HG02798 (cell line): Measurements from ENCODE around the gene MIS18A.
A peak's percentile ranks its signal among the peaks of the same experiment; 100 is the strongest.
"Not testable (repeated sequence)": the region's sequence is repeated elsewhere in the genome, so short reads cannot be mapped to it uniquely, and the experiment has no call there.

Experiments
- ATAC-seq: cut with Tn5 transposase; IDR thresholded peaks from one replicate; pipeline ENCODE4 v1.9.1; 2021; ENCODE audit warnings: mild to moderate bottlenecking; ENCODE audit not compliant: unreplicated experiment, poor library complexity

Gene MIS18A

DNA sequence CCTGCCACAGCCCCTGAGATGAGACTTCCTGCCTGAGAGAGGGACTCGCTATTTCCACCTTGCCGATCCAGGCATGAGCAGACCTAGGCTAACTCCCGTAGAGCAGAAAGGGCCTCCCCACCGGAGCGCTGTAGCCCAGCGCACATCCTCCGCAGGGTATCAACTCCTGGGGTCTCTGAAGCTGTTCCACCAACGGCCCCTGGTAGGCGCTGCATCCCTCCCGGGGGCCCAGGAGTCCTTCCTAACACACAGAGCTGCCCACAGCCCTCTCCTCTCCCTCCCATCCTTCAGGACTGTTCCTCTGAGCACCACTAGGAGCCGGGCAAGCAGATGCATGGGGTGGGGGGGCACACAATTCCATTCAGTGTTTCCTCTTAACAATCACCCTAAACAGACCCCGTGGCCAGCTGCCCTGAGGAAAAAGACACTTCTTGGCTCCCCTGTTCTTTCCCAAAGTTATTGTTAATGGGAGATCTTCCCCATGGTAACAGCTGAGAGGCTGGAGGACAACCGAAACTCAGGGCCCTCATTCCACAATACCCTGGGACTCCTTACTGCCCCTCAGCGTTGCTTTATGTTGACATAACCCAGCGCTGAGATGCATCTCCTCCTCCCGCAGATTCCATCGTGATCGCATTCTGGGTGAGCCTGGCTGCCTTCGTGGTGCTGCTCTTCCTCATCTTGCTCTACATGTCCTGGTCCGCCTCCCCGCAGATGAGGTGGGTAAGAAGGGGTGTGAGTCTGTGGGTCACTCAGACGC is 27.4 kb upstream of the MIS18A start:
- ATAC-seq: no peak

DNA sequence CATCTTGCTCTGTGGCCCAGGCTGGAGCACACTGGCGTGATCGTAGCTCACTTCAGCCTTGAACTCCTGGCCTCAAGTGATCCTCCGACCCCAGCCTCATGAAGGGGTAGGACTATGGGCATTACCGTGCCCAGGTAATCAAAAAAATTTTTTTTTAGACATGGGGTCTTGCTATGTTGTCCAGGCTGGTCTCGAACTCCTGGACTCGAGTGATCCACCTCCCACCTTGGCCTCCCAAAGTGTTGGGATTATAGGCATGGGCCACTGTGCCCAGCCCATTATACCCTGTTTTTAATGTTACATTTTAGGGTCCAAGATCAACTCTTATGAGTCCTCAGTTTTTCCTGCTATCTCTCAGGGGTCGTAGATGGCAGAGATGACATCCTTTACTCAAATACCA is 26.1 kb upstream of the MIS18A start:
- no peak for ATAC-seq

DNA sequence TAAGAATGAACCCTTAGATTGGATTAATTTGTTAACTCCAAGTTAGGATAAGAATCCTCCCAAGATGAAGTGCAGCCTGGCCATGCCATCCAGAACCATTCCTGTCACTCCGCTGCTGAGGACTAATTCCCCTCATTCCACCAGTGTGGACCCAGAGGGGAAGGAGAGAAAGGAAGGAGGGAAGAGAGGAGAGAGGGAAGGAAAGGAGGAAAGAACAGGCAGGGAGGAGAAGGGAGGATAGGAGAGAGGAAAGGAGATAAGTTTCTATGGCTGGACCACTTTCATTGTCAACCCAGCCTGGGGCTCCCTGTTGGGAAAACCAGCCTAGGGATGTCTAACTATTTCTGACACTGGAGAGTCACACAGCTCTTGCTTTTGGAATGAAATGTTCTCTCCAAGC is 24.5 kb upstream of the MIS18A start:
- no peak for ATAC-seq

DNA sequence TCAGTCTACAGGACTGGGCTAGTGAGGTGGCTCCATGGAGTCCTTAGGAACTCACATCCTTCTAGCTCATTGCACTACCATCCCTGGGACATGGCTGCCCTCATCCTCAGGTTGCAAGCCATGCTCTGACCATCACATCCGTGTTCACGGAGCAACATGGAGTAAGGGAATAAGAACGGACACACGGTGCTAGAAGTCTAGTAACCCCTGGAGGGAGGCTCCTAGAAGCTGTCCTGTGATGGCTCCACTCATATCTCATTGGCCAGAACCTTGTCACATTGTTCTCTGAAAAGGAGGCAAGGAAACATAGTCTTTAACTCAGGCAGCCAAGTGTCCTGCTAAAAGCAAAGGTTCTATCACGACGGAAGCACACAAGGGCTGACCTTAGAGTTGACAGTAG is 23.7 kb upstream of the MIS18A start:
- no peak for ATAC-seq

DNA sequence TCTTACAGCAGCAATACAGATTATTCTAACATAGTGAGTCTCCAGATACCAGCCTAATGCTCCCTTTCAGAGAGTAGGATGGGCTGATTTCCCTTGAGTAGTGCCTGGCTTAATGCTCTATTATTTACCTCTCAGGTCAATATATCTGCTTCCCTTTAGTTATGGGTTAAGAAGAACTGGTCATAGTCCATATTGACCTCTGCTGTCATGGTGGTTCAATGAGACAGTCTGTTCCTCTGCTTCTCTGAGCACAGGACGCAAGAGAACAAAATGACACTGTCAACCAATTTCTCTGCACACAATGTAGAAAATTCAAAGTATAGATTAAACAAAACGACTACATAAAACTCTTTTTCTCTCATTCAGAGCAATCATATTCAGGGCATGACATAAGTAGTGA is 22.7 kb upstream of the MIS18A start:
- ATAC-seq: no peak

DNA sequence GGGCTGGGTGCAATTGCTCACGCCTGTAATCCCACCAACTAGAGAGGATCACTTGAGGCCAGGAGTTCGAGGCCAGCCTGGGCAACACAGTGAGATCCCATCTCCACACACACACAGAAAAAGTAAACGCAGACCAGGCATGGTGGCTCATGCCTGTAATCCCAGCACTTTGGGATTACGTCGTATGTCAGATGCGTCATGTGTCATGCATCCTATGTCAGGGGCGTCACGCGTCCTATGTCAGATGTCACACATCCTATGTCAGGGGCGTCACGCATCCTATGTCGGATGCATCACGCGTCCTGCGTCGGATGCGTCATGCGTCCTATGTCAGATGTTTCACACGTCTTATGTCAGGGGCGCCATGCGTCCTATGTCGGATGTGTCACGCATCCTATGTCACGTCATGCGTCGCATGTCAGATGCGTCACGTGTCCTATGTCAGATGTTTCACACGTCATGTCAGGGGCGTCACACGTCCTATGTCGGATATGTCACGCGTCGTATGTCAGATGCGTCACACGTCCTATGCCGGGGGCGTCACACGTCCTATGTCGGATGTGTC is 21.4 kb upstream of the MIS18A start:
- no peak for ATAC-seq

DNA sequence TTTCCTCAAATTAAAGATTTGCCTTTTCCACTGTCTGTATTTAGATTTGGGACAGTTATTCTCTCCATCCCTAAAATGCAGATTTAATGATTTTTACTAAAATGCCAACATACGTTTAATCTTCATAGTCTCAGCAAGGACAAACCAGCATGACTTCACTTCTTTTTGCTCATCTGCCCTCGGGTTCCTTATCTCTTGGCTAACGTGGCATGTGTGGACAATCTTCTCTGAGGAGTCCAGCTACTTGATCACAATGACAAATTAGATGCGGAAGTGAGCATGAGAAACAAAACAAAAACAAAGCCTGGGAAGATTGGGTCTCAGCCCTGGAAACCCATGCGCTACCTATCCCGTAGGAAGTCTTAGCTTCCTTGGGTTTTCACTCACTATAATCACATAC is 20.8 kb upstream of the MIS18A start:
- ATAC-seq: no peak

DNA sequence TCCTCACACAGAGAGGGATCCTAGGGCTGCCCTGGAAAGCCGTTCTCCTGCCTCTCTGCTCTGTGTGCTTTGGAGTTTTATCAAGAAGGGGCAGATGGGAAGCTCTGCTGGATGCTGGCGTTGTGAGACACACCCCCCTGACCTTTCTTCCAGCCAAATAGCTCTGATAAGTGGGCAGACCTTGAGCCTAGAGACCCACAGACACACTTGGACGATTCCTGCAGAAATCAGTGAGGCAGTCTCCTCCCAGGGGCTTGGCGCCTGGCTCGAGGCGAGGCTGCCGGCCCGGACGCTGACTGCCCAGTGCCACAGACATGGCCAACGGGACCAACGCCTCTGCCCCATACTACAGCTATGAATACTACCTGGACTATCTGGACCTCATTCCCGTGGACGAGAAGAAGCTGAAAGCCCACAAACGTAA is 19.8 kb upstream of the MIS18A start, which contains the start of gene MRAP:
TSS of gene MRAP (plus strand) at position 198 of the 424 bp plus-strand sequence. CDS start at position 315, 117 bp downstream.
- no peak for ATAC-seq

DNA sequence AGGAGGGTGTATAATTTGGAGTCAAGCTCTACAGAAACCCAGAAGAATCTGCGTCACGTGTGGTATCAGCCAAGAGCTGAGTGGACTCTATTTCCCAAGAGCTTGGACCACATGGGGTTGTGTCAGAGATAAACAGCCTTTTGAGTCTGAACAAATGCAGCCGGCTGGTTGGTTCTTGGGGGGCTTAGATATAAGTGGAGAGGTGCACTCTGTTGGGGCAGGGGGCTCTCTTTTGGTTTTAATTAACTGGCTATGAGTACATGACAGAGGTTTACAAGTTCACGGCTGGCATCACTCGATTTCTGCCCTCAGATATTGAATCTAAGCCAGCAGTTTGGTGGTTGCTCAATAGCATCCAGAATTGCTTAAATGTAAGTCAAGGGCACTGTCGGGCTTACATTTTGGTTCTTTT is 19.3 kb upstream of the MIS18A start:
- no peak for ATAC-seq

DNA sequence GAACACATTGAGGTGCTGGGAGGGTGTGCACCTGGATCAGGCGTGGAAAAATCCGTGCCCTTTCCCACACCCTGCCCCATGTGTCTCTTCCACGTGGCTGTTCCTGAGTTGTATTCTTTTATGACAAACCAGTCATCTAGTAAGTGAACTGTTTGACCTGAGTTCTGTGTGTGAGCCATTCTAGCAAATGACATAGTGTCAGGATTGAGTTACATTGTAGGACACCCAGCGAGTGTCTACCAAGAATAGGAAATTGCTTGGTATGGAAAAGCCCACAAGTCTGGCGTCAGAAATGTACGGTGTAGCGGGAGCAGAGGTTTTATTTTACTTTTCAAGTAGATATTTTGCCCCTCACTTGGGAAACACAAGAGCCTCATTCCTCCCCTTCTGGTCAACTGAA is 18.6 kb upstream of the MIS18A start:
- ATAC-seq: no peak

DNA sequence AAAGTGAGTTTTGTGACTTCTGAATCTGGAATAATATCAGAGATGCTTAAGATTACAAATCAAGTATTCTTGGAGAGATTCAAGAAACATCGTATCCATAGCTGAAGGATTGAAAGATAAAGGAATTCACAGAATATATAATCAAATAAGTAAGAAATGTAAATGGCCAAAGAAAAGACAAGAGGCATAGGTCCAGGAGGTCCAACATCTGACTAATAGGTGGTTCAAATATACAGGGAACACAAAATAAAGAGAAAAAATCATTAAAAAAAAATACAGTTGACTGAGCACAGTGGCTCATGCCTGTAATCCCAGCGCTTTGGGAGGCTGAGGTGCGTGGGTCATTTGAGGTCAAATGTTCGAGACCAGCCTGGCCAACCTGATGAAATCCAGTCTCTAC is 6.6 kb upstream of the MIS18A start:
- no peak for ATAC-seq

DNA sequence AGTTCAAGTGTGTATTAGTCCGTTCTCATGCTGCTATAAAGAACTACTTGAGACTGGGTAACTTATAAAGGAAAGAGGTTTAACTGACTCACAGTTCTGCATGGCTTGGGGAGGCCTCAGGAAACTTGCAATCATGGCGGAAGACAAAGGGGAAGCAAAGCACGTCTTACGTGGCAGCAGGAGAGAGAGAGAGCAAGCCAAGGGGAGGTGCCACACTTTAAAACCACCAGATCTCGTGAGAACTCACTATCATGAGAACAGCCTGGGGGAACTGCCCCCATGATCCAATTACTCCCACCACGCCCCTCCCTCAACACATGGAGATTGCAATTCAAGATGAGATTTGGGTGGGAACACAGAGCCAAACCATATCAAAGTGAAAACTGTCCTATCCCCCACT is 4.1 kb upstream of the MIS18A start:
- ATAC-seq: no peak

DNA sequence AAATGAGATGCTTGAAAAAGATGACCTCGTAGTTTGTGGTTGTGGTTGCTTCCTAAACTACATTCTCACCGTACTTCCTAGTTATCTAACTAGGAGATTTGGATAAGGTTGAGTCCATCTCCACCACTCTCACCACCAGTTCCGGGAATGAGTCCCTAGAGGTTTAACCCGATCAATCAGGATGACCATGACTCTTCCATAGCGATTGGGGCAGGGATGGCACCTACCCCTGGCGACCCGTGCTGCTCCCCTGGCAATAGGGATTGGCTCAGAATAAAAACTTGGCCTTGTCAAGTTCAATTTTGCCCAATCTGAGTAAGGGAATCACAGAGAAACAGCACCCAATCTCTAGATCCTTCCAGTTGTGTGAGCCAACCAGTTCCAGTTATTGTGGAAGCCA is 2.7 kb upstream of the MIS18A start:
- ATAC-seq: no peak

DNA sequence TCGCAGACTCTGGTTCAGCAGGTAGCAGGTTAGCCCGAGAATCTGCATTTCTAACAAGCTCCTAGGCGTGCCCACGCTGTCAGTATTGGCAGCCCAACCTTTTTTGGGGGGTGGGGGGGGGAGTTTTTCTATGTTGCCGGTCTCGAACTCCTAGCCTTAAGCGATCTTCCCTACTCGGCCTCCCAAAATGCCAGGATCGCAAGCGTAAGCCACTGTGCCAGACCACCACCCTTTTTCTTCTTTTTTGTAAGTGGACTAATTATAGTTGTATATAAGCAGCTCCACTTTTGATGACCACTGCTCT is 480 bp upstream of the MIS18A start:
- ATAC-seq: peak; percentile 23

DNA sequence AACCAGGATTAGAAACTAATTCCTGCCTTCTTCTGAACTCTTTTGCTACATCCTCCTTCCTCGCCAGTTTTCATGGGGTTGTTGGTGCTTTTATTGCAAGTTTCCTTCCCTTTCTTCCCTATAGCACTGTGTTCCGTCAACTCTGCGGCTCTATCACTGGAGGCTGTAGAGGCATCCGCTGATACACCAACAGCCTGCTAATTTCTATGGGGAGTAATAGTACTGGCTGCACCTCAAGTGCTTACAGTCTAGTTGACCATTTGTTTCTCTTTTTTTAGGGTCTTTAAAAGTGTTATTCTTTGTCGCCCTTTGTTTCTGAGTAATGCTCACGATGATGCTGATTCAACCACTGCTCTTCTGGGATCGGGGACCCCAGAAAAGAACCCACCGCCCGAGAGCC is 746 bp downstream of the MIS18A start:
- ATAC-seq: no peak

DNA sequence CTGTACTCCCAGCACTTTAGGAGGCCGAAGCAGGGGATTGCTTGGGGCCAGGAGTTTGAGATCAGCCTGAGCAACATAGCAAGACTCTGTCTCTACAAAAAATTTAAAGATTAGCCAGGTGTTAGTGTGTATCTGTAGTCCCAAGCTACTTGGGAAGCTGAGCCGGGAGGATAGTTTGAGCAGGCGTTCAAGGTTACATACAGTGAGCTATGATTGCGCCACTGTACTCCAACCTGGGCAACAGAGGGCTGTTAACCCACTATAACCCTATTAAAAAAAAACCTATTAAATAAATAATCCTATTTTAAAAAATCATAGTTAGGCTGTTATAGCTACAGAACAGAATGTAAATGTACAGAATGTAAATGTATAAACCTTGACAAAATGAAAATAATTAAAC is 2.2 kb downstream of the MIS18A start:
- ATAC-seq: no peak

DNA sequence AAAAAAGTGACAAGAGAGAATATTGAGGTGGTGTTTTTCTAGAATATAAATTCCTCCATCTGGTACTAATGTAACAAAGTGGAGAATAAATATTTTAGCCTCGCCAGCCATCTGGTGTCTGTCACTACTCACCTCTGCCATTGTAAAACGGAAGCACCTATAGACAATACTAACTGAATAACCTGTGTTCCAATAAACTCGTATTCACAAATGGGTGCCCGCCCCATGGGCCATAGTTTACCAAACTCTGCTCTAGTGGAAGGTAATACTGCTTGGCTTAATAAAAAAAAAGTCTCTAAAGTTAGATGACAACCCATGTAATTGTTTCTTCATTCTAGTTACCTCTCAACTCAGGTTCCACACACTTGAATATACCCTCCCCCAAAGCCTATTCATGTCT is 8.1 kb downstream of the MIS18A start:
- ATAC-seq: no peak

DNA sequence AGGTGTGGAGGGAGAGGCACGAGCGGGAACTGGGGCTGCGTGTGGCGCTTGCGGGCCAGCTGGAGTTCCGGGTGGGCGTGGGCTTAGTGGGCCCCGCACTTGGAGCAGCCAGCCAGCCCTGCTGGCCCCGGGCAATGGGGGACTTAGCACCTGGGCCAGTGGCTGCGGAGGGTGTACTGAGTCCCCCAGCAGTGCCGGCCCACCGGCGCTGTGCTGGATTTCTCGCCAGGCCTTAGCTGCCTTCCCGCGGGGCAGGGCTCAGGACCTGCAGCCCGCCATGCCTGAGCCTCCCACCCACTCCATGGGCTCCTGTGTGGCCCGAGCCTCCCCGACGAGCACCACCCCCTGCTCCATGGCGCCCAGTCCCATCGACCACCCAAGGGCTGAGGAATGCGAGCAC is 13.5 kb downstream of the MIS18A start:
- not testable (repeated sequence) for ATAC-seq

DNA sequence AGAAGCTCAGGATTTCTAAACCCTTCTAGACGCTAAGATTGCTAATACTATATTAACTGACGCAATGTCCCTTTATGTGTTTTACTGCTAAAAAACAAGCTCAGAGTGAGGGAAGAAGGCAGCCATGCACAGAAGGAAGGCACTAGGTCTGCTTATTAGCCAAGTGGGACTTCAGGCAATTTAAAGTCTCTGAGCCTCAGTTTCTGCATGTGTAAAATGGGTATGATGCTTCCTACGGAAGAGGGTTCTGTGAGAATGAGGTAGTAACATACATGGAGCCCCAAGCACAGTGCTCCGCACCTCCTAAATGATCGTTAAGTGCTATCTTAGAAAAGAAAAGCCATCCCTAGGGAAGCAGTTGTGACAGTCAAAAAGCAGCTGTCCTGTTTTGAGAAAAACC is 16.9 kb downstream of the MIS18A start:
- no peak for ATAC-seq

DNA sequence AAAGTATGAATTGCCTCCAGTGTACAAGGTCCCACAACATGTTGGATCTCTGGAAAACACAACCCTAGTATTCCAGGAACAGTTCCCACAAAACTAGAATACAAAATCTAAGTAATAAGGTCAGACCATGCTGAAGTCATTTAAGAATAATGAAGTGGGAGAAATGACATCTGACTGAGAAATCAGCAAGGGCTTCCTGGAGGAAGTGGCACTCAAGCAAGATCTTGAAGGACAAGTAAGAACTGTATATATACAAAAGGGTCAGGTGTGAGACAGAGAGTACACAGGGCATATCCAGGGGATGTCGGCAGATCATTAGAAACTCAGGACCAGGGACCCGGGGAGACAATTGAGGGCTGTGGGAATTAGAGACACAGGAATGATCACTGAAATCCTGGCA is 18.7 kb downstream of the MIS18A start:
- ATAC-seq: no peak

DNA sequence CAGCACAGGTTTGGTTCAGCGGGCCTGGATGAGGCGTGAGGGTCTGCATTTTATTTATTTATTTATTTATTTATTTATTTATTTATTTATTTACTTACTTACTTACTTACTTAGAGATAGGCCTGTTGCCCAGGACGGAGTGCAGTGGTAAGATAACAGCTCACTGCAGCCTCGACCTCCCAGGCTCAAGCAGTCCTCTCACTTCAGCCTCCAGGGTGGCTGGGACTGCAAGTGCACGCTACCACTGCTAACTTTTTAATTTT is 20.1 kb downstream of the MIS18A start:
- not testable (repeated sequence) for ATAC-seq

DNA sequence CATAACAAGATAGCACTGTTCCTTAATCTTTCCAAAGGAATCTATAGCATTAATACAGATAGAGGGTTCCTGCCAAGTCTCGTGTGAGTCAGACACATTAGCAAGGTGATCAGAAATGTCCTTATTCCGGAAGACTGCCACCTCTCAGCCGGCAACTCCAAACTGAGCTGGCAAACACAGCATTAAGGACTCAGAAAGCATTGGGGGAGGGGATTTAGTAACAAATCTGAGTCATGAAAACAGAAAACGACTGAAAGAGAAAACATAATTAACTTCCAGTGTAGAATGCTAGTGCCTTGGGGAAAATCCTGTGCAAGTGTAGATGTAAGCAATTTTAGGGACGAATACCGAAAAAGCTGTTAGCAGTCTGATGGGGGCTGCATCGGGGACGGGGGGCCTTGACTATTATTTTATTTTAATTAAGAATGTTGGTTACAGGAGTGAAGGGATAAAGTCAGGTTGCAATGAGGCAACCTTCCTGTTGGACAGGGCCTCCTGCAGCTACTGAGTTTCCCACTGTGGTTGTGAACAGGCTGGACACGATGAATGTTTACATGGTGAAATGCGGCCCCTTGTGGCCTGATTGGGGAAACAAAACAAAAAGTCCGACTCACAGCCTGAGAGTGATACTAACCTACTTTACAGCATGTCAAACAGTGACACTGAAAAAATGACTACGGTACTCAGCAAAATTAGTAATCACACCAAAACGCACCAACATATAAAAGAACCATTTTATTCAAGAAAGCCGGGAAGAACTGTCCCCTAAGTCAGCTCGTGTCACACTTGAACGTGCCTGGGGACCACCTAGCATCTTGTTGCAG is 20.7 kb downstream of the MIS18A start:
- peak; percentile 79 for ATAC-seq
